BJ (cell line): ENCODE measurements around the gene TNS3. TPM values are rescaled to one million over a fixed set of nuclear protein-coding genes. Genes with fewer than 3 reads are reported as not detected.

ENCODE experiments used
- CTCF ChIA-PET: fragments of 350-600 bp; formaldehyde crosslinking; extraction: SDS; loops from one replicate; lab custom pipeline; 2021; ENCODE audit warnings: antibody characterized with exemption, inconsistent platforms; lab: Yijun Ruan, JAX
- POLR2A ChIA-PET: fragments of 300-600 bp; sonication (Branson Sonifier 250); formaldehyde crosslinking; extraction: SDS; loops from one replicate; lab custom pipeline; 2021; ENCODE audit warnings: antibody characterized with exemption; lab: Charles Lee
- DNase-seq: peaks from one replicate; pipeline ENCODE4 v3.0.0-alpha.2; 2011; ENCODE audit warnings: low read depth
- H3K27me3 ChIP-seq: 2 replicates; pipeline ENCODE4 v1.6.0; 2011; ENCODE audit warnings: low read length; ENCODE audit not compliant: control insufficient read depth, insufficient read depth
- H3K36me3 ChIP-seq: 2 replicates; pipeline ENCODE4 v1.5.1; 2011; ENCODE audit warnings: low read length; ENCODE audit not compliant: control insufficient read depth, insufficient read depth
- H3K4me3 ChIP-seq: 2 replicates; pipeline ENCODE4 v1.5.1; 2011; ENCODE audit warnings: low read depth, mild to moderate bottlenecking, control low read depth, low read length
- polyA plus RNA-seq: library from polyadenylated mRNA; depleted of rRNA; stranded (reverse); fragments of >200 nt; gene quantifications from 2 replicates; pipeline ENCODE4 v1.2.3, GENCODE V29; 2011
- TF ChIP-seq, protein P1 (sequence below): IDR thresholded peaks from 2 replicates; pipeline ENCODE4 v1.5.1; 2011; ENCODE audit warnings: low read depth, mild to moderate bottlenecking, control low read depth, inconsistent platforms, low read length, moderate library complexity; ENCODE audit not compliant: insufficient read depth

The TNS3 gene
- polyA plus RNA-seq, 1 experiment = 126 TPM

DNA sequence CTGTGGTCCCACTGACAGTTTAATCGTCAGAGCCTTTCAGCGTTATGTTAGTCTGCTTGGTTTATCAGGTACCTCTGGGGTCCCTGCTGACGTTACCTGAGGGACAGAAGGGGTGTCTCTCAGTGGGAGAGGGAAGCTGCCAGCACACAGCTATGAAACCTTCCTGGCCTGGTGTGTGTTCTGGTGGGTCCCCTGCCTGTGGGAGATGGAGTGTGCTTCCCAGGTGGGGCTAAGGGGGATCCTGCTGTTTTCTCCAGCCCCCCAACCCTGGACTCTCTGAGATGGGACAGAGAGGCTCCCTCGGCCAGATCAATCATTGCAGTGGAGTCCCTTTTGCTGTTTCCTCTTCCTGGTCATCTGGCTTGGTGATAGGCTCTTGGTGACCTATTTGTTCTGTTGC is 308.8 kb downstream of the TNS3 start:
- Histone ChIP-seq H3K27me3 (no peaks in the 10 kb centered on the region), H3K36me3 (peaks cover 26% of the 10 kb centered on the region), H3K4me3 (no peak overlapping the region)
- CTCF ChIA-PET = no interaction called here
- DNase-seq = no peak
- TF ChIP-seq, protein P1, sequence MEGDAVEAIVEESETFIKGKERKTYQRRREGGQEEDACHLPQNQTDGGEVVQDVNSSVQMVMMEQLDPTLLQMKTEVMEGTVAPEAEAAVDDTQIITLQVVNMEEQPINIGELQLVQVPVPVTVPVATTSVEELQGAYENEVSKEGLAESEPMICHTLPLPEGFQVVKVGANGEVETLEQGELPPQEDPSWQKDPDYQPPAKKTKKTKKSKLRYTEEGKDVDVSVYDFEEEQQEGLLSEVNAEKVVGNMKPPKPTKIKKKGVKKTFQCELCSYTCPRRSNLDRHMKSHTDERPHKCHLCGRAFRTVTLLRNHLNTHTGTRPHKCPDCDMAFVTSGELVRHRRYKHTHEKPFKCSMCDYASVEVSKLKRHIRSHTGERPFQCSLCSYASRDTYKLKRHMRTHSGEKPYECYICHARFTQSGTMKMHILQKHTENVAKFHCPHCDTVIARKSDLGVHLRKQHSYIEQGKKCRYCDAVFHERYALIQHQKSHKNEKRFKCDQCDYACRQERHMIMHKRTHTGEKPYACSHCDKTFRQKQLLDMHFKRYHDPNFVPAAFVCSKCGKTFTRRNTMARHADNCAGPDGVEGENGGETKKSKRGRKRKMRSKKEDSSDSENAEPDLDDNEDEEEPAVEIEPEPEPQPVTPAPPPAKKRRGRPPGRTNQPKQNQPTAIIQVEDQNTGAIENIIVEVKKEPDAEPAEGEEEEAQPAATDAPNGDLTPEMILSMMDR = no peak
- POLR2A ChIA-PET = no interaction called here

DNA sequence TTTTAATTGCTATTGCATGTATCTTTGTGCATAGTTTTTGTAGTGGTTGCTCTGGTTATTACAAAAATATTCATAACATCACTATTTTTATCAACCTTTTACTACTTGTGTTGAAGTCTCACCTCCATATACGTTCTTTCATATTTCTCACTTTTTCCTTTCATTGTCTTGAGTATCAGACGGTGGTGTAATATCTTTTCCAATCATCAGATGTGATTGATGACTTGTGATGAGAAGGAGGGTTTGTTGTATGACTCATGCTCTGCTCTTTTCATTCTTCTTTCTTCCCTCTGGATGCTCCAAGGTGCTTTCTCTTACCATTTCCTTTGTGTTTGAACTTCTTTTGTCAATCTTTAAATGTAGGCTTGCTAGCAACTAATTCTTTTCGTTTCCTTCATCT is 310.2 kb downstream of the TNS3 start:
- POLR2A ChIA-PET = no interaction called here
- TF ChIP-seq, protein P1 = no peak
- Histone ChIP-seq H3K36me3 (peaks cover 16% of the 10 kb centered on the region), H3K4me3 (no peak overlapping the region), H3K27me3 (no peaks in the 10 kb centered on the region)
- CTCF ChIA-PET = no interaction called here
- DNase-seq = no peak

DNA sequence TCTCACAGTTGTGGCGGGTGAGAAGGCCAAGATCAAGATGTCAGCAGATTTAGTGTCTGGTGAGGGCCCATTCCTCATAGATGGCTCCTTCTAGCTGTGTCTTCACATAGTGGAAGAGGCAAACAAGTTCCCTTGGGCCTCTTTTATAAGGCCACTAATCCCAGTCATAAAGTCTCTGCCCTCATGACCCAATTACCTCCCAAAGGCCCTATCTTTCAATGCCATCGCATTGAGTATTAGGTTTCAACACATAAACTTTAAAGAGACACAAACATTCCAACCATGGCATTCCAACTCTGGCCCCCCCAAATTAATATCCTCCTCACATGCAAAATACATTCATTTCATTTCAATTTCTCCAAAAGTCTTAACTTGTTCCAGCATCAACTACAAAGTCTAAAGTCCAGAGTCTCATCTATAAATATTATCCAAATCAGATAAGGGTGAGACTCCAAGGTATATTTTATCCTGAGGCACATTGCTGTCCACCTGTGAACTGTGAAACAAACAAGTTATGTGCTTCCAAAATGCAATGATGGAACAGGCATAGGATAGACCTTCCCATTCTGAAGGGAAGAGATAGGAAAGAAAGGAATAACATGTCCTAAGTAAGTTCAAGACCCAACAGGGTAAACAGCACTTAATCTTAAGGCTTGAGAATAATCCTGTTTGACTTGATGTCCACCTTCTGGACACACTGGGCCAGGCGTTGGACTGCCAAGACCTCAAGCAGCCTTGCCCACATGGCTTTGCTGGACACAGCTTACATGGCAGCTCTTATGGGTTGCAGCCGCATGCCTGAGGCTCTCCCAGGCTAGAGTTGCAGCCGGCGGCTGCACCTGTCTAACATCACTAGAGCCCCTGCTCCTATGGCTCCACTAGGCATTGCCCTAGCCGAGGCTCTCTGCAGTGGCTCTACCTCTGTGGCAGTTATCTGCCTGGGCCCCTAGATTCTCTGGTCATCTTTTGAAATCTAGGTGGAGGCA is 312.8 kb downstream of the TNS3 start:
- ChIA-PET POLR2A (no interaction called here), CTCF (interaction anchor here (1.1 to 1.5 kb wide), 2 partner anchors 16 to 64 kb away, joined by 3 read pairs; no protein-coding TSS in a partner anchor)
- DNase-seq = no peak
- Histone ChIP-seq H3K4me3 (no peak overlapping the region), H3K36me3 (peaks cover 1% of the 10 kb centered on the region), H3K27me3 (no peaks in the 10 kb centered on the region)
- TF ChIP-seq, protein P1 = no peak

DNA sequence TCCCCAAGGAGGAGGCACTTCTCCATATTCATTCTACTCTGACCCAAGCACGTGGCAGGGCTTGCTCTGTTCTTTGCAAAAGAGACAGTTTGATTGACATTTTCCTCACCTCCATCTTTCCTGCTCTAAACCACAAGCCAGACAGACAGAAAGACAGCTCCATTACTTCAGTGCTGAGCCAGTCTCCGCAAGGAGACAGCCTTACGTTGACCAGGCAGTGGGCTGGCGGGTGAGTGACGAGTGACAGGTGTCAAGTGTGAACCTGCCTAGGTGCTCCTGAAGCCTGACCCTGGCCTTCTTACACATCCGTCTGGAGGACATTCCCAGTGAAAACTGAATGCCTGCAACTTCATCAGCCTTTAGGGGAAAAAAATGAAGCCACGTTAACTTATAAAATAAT is 314.6 kb downstream of the TNS3 start:
- H3K27me3 ChIP-seq = no peaks in the 10 kb centered on the region
- CTCF ChIA-PET = interaction anchor here (0.9 to 4.0 kb wide), 14 partner anchors 9 to 1382 kb away, joined by 3 to 32 read pairs (median 6); partner anchors contain the start of gene IGFBP3
- no peak for DNase-seq
- H3K36me3 ChIP-seq = peaks cover 1% of the 10 kb centered on the region
- H3K4me3 ChIP-seq = no peak overlapping the region
- TF ChIP-seq, protein P1 = no peak
- POLR2A ChIA-PET = interaction anchor here (0.6 kb wide), 1 partner anchor 1385 kb away, joined by 10 read pairs; no protein-coding TSS in a partner anchor

DNA sequence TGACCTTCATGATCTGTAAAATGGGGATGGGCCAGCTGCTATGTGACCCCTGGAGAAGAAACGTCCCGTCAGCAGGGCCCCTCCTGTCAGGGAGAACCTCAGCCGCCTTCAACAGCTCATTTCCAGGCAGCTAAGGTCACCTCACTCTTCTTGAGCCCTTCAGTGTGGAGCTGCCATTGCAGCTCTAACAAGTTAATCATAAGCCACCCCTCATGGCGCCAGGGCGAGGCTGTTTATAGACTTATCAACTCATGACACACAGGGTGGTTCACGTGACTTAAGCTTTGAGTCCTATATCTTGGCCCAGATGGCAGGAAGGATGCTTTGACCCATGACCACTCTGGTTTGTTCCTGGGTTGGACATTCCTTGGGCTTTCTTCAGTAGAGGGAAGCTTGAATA is 315.1 kb downstream of the TNS3 start:
- no peak for DNase-seq
- ChIA-PET CTCF (interaction anchor here (0.6 to 4.0 kb wide), 32 partner anchors 10 to 1381 kb away, joined by 3 to 32 read pairs (median 4); partner anchors contain the start of gene IGFBP3), POLR2A (no interaction called here)
- TF ChIP-seq, protein P1 = no peak
- Histone ChIP-seq H3K27me3 (no peaks in the 10 kb centered on the region), H3K4me3 (no peak overlapping the region), H3K36me3 (peaks cover 1% of the 10 kb centered on the region)
